ENCODE results near the gene NAALADL2.

The NAALADL2 gene

DNA sequence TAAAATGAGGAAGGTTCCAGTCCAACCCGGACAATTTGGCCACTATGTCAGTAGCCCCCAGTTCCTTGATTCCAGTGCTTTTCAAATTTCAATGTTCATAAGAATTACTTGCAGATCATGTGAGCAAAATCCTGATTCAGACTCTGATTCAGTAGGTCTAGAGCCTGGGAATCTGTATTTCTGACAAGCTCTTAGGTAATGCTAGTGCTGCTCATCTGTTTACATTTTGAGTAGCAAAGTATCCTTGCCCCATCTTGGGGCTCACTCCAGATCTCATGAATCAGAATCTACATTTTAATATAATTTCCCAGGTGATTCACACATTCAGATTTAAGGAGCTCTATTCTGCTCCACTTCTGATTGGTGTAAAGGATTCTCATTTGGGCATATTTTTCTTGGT, 142.0 kb downstream of the NAALADL2 start:
- TF ChIP-seq, protein P1, sequence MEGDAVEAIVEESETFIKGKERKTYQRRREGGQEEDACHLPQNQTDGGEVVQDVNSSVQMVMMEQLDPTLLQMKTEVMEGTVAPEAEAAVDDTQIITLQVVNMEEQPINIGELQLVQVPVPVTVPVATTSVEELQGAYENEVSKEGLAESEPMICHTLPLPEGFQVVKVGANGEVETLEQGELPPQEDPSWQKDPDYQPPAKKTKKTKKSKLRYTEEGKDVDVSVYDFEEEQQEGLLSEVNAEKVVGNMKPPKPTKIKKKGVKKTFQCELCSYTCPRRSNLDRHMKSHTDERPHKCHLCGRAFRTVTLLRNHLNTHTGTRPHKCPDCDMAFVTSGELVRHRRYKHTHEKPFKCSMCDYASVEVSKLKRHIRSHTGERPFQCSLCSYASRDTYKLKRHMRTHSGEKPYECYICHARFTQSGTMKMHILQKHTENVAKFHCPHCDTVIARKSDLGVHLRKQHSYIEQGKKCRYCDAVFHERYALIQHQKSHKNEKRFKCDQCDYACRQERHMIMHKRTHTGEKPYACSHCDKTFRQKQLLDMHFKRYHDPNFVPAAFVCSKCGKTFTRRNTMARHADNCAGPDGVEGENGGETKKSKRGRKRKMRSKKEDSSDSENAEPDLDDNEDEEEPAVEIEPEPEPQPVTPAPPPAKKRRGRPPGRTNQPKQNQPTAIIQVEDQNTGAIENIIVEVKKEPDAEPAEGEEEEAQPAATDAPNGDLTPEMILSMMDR (IDR thresholded peaks at IDR 0.05): no peak

DNA sequence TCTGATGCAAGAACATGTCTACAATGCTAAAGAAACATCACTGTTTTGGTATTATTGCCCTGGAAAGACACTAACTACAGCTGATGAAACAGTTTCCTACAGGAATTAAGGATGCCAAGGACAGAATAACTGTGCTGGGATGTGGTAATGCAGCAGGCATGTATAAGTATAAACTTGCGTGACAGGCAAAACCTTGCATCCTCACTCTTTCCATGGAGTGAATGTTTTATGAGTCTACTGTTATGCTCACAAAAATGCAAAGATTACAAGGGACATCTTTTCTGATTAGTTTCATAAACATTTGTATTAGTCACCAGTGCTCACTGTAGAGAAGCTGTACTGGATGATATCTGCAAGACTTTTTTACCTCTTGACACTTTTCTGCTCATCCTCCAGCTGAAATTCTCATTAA, 143.6 kb downstream of the NAALADL2 start:
- TF ChIP-seq, protein P1 (IDR thresholded peaks at IDR 0.05): no peak

DNA sequence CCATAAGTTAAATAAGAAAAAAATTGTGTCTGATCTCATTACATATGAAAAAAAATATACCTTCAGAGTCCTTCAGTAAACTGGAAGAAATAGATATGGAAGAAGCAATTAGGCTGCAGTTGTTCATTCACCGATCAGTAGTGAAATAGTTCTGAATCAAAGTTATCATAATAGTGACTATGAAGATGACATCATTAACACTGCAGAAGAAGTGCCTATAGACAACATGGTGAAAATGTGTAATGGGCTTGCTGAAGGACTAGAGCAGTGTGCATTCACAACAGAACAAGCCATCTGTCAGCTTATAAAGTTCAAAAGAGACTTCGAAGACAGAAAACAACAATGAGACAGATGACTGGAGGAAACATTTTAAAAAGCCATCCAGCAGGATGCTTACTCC, 144.5 kb downstream of the NAALADL2 start:
- TF ChIP-seq, protein P1 (IDR thresholded peaks at IDR 0.05): no peak

DNA sequence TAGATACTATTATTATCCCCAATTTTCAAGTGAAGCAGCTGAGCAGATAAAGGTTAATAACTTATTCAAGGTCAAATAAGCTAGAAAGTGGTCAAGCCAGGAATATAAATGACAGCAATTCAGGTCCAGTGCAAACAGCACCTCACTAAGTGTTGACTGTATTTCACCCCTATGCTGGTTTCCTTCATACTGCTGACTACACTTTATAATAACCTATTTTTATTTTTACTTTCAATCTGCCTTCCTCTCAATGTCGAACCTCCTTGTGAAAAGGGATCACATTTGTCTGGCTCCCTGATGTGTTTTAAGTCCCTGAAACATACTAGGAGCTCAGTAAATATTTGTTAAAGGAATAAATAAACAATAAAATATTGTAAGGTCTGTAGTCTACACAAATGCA, 146.1 kb downstream of the NAALADL2 start:
- TF ChIP-seq, protein P1 (IDR thresholded peaks at IDR 0.05): no peak

DNA sequence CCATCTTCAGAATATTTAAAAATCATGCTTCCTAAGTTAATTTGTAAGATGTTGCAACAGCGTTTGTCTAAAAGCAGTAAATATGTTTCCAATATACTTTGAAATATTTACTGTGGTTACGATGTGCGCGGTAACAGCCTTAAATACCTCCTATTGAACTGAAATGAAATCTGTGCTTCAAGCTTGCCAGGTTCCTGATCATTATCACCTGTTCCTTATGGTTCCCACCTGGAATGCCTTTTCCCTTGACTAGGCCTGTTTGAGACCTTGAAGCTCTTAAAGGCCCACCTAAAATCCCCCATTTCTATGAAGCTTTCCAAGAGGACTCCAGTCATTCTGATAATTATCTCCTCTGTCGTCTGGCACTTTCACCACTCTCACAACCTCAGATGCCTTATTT, 146.7 kb downstream of the NAALADL2 start:
- TF ChIP-seq, protein P1 (IDR thresholded peaks at IDR 0.05): no peak

DNA sequence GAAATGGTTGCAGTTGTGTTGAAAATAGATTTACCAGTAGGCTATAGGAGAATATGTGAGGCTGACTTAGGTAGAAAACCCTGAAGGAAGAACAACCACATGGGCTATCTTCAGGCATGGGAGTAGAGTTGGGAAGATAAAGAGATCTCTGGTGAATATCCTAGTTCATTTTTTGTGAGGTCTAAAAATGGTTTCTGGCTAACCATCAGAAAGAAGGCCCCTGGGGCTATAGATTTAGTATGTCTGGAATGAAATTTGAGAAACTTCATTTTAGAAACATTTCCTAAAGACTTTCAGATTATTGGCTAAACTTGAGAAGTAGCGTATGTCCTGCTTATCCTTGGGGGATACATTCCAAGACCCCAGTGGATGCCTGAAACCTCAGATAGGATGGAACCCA, 148.2 kb downstream of the NAALADL2 start:
- TF ChIP-seq, protein P1 (IDR thresholded peaks at IDR 0.05): no peak

DNA sequence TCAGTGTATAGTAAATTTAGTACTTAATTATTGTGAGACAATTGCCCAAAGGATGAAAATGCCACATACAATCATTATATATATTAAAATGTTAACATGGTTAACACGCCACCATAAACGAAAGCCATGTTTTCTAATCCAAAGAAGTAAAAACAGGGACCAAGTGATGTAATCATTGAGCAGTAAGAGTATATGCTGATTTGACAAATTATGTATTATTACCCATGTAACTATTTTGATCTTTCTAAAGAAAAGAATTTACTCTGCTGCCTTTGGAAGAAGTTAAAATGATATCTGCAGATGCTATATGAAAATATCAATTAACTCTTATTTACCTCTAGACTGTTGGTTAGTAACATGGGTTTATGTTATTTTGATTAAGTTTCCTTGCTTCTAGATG, 150.2 kb downstream of the NAALADL2 start:
- TF ChIP-seq, protein P1 (IDR thresholded peaks at IDR 0.05): no peak

DNA sequence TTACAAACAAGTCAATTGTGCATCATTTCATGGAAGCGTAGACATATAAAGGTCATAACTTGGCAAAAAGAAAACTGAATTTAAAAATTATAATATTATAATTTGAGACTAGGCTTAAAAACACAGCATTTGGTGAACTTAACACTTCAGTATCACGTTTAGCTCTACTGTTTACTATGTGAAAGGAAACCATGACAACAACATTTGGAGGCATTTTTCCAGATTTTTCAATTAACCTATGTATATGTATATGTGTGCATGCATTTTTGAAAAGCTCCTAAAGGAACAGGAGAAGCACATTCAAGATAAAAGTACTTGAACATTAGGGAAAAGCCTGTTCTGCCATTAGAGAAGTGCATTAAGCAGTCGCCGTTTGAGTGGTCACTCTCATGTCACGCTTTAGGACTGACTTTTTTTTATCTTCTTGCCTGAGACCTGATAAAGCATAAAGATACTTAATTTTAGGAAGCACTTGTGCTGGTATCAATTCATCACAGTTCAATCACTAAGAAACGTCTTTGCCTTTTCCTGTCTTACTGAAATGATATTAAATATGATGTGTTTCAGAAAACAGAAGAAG, 156.0 kb downstream of the NAALADL2 start:
- TF ChIP-seq, protein P1 (IDR thresholded peaks at IDR 0.05): no peak
